T follicular helper cell (primary cell): ENCODE data around the gene C1QTNF9B.

Source experiments
- DNase-seq: peaks from one replicate; pipeline ENCODE4 v3.0.0-alpha.2; 2020; ENCODE audit warnings: low read depth

Gene C1QTNF9B

GRCh38 chr13:23858546-23858945 lies 38.8 kb downstream of the C1QTNF9B start:
- DNase-seq = no peak

GRCh38 chr13:23856008-23856750 lies 41.1 kb downstream of the C1QTNF9B start:
- no peak for DNase-seq

GRCh38 chr13:23855360-23855759 lies 41.9 kb downstream of the C1QTNF9B start:
- no peak for DNase-seq

- no peak for DNase-seq
These were observed 45.0 kb downstream of the C1QTNF9B start for GRCh38 chr13:23852351-23852750.

- no peak for DNase-seq
These were observed 46.2 kb downstream of the C1QTNF9B start for GRCh38 chr13:23851106-23851505.

GRCh38 chr13:23850134-23850533 lies 47.2 kb downstream of the C1QTNF9B start:
- DNase-seq = no peak

- no peak for DNase-seq
These were observed 47.6 kb downstream of the C1QTNF9B start for GRCh38 chr13:23849670-23850069.

GRCh38 chr13:23848646-23849141 lies 48.6 kb downstream of the C1QTNF9B start:
- no peak for DNase-seq

- no peak for DNase-seq
These were observed 49.3 kb downstream of the C1QTNF9B start for GRCh38 chr13:23848019-23848418.

GRCh38 chr13:23847497-23847896 lies 49.8 kb downstream of the C1QTNF9B start:
- DNase-seq = no peak

- DNase-seq = no peak
These were observed 52.1 kb downstream of the C1QTNF9B start for GRCh38 chr13:23845105-23845725.

GRCh38 chr13:23844132-23844531 lies 53.2 kb downstream of the C1QTNF9B start:
- DNase-seq = no peak

GRCh38 chr13:23843436-23843835 lies 53.9 kb downstream of the C1QTNF9B start:
- no peak for DNase-seq

GRCh38 chr13:23842406-23842805 lies 54.9 kb downstream of the C1QTNF9B start:
- no peak for DNase-seq
